SHP77 treated with DMSO at 0.1 percent for 48 hours (cell line): ENCODE measurements around the gene DPH7.
"Not testable (repeated sequence)": the region's sequence is repeated elsewhere in the genome, so short reads cannot be mapped to it uniquely, and the experiment has no call there.

ENCODE experiments used
- DNase-seq: peaks from one replicate; lab custom pipeline; 2025; lab: John Stamatoyannopoulos, UW

DPH7 gene

GRCh38 chr9:137578518-137579258, at the start of gene DPH7:
DPH7 (minus strand) TSS chr9:137578925; CDS start chr9:137578777, 148 bp downstream.
- DNase-seq = peak; percentile 61

GRCh38 chr9:137627406-137627805, 48.7 kb upstream of the DPH7 start:
- DNase-seq = not testable (repeated sequence)

GRCh38 chr9:137626464-137626863, 47.7 kb upstream of the DPH7 start:
- DNase-seq = no peak

GRCh38 chr9:137622211-137622610, 43.5 kb upstream of the DPH7 start:
- not testable (repeated sequence) for DNase-seq

GRCh38 chr9:137621131-137621757, 42.5 kb upstream of the DPH7 start:
- no peak for DNase-seq

- DNase-seq = no peak
Observed at GRCh38 chr9:137620581-137620980, 41.9 kb upstream of the DPH7 start.

- DNase-seq = no peak
Observed at GRCh38 chr9:137620048-137620405, 41.3 kb upstream of the DPH7 start.

GRCh38 chr9:137619240-137620047, 40.7 kb upstream of the DPH7 start:
- no peak for DNase-seq

- DNase-seq = peak; percentile 38
Observed at GRCh38 chr9:137618105-137619067, 39.7 kb upstream of the DPH7 start, which contains the start of gene EHMT1. EHMT1 (plus strand) TSS chr9:137619005; CDS start chr9:137619029, 24 bp downstream.

GRCh38 chr9:137615387-137615871, 36.7 kb upstream of the DPH7 start:
- no peak for DNase-seq

- no peak for DNase-seq
Observed at GRCh38 chr9:137614631-137615386, 36.1 kb upstream of the DPH7 start.

GRCh38 chr9:137613738-137614523, 35.2 kb upstream of the DPH7 start:
- no peak for DNase-seq

- DNase-seq = no peak
Observed at GRCh38 chr9:137613259-137613658, 34.5 kb upstream of the DPH7 start.

GRCh38 chr9:137612741-137613142, 34.0 kb upstream of the DPH7 start:
- no peak for DNase-seq

- no peak for DNase-seq
Observed at GRCh38 chr9:137611623-137612609, 33.2 kb upstream of the DPH7 start.

GRCh38 chr9:137610944-137611343, 32.2 kb upstream of the DPH7 start:
- no peak for DNase-seq

- no peak for DNase-seq
Observed at GRCh38 chr9:137607141-137607857, 28.6 kb upstream of the DPH7 start.

GRCh38 chr9:137606734-137607138, 28.0 kb upstream of the DPH7 start:
- no peak for DNase-seq
